Glutamatergic neuron (in vitro differentiated cells): ENCODE results near the gene TBC1D2. TPM values are rescaled to one million over a fixed set of nuclear protein-coding genes. Genes with fewer than 3 reads are reported as not detected.
A peak's percentile ranks its signal among the peaks of the same experiment; 100 is the strongest.

Experiments
- DNase-seq: peaks from one replicate; pipeline ENCODE4 v3.0.0; 2022
- H3K27ac Mint-ChIP-seq: one replicate; pipeline ENCODE4 v1.8.0; 2020; ENCODE audit warnings: mild to moderate bottlenecking, mixed read lengths, inconsistent platforms; ENCODE audit not compliant: unreplicated experiment
- H3K27me3 Mint-ChIP-seq: one replicate; pipeline ENCODE4 v1.8.0; 2020; ENCODE audit warnings: mild to moderate bottlenecking, moderate library complexity, mixed read lengths, inconsistent platforms; ENCODE audit not compliant: unreplicated experiment
- H3K36me3 Mint-ChIP-seq: one replicate; pipeline ENCODE4 v1.8.0; 2020; ENCODE audit warnings: mild to moderate bottlenecking, mixed read lengths, inconsistent platforms; ENCODE audit not compliant: unreplicated experiment
- H3K4me1 Mint-ChIP-seq: one replicate; pipeline ENCODE4 v1.8.0; 2020; ENCODE audit warnings: mild to moderate bottlenecking, low read depth, mixed read lengths, inconsistent platforms; ENCODE audit not compliant: unreplicated experiment
- H3K4me3 Mint-ChIP-seq: one replicate; pipeline ENCODE4 v1.8.0; 2020; ENCODE audit warnings: mild to moderate bottlenecking, mixed read lengths, inconsistent platforms; ENCODE audit not compliant: unreplicated experiment
- H3K9me3 Mint-ChIP-seq: one replicate; pipeline ENCODE4 v1.8.0; 2020; ENCODE audit warnings: mild to moderate bottlenecking, moderate library complexity, mixed read lengths, inconsistent platforms; ENCODE audit not compliant: unreplicated experiment
- total RNA-seq: library from RNA; stranded (reverse); fragmentation: NEBNext Ultra II Directional; extraction: Animal tissue kit (Norgen Biotek cat#: 25700); gene quantifications from one replicate; pipeline ENCODE4 v1.2.1, GENCODE V29; 2021; ENCODE audit not compliant: unreplicated experiment
- TF ChIP-seq, protein P1 (sequence below): fragments of 200-600 bp; sonication (generic); IDR thresholded peaks from one replicate; pipeline ENCODE4 v1.5.0; 2021; ENCODE audit not compliant: partially characterized antibody, unreplicated experiment

The TBC1D2 gene
- total RNA-seq, 1 donor from 2014 or later: 7.6 TPM

DNA sequence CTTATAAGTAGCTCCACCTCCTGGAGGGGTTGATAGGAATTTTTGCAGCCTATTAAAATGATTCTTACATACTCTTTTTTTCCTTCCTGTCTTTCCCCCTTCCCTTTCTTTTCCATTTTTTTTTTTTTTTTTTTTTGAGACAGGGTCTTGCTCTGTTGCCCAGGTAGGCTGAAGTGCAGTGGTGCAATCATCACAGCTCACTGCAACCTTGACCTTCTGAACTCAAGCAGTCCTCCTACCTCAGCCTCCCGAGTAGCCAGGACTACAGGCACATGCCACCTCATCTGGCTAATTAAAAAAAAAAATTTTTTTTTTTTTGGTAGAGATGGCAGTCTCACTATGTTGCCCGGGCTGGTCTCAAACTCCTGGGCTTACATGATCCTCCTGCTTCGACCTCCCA is 4.3 kb upstream of the TBC1D2 start:
- peaks cover 5% of the 10 kb centered on the region for H3K9me3 Mint-ChIP-seq
- no peak overlapping the region for H3K27ac Mint-ChIP-seq
- H3K4me3 Mint-ChIP-seq: no peak overlapping the region
- peaks cover 2% of the 10 kb centered on the region for H3K27me3 Mint-ChIP-seq
- peaks cover 8% of the 10 kb centered on the region for H3K4me1 Mint-ChIP-seq
- H3K36me3 Mint-ChIP-seq: no peaks in the 10 kb centered on the region
- TF ChIP-seq, protein P1, sequence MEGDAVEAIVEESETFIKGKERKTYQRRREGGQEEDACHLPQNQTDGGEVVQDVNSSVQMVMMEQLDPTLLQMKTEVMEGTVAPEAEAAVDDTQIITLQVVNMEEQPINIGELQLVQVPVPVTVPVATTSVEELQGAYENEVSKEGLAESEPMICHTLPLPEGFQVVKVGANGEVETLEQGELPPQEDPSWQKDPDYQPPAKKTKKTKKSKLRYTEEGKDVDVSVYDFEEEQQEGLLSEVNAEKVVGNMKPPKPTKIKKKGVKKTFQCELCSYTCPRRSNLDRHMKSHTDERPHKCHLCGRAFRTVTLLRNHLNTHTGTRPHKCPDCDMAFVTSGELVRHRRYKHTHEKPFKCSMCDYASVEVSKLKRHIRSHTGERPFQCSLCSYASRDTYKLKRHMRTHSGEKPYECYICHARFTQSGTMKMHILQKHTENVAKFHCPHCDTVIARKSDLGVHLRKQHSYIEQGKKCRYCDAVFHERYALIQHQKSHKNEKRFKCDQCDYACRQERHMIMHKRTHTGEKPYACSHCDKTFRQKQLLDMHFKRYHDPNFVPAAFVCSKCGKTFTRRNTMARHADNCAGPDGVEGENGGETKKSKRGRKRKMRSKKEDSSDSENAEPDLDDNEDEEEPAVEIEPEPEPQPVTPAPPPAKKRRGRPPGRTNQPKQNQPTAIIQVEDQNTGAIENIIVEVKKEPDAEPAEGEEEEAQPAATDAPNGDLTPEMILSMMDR: no peak
- DNase-seq: no peak

DNA sequence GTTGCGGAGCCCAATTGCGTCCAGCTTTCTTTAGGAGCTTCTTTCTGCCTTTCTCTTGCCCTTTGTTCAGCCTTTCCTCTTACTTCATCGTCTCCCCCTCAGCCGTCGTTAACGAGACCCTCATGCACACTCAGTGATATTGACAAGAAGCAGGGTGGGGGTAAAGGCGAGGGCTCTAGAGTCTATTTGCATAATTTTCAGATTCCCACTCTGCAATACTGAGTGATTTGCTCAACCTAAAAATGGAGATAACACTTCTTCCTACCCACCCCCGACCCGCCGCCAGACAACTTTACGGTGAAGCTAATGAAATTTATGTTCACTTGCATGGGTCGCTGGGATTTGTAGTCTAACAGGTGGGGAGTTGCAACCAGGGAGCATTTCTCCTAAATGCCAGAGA is 1.3 kb upstream of the TBC1D2 start:
- TF ChIP-seq, protein P1: no peak
- H3K36me3 Mint-ChIP-seq: no peaks in the 10 kb centered on the region
- H3K4me1 Mint-ChIP-seq: peaks cover 8% of the 10 kb centered on the region
- peaks cover 2% of the 10 kb centered on the region for H3K27me3 Mint-ChIP-seq
- peaks cover 5% of the 10 kb centered on the region for H3K9me3 Mint-ChIP-seq
- DNase-seq: no peak
- H3K27ac Mint-ChIP-seq: peak overlapping the region; percentile 93
- peak overlapping the region; percentile 90 for H3K4me3 Mint-ChIP-seq

DNA sequence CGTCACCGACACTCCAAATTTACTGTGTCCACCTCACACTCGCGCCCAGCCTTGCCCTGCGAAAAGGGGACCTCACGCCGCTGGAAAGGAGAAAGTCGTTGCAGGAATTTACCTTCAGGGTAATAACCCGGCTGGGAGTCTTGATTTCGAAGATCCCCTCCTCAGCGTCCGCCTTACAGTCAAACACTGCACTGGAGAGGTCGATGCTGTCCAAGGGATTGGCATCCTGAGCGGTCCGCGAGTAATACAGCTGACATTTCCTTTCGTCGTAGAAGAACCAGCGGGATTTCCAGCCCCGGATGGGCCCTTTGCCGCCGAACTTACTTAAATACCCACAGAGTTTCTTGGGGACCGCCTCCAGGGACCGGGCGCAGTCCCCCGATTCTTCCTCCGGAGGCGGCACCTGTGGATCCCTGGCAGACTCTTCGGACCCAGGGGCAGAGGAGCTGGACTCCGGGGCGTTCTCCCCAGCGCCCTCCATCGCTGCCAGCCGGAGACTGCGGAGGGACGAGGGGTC is 330 bp downstream of the TBC1D2 start:
- Mint-ChIP-seq H3K4me3 (peak overlapping the region; percentile 89), H3K27ac (no peak overlapping the region)

DNA sequence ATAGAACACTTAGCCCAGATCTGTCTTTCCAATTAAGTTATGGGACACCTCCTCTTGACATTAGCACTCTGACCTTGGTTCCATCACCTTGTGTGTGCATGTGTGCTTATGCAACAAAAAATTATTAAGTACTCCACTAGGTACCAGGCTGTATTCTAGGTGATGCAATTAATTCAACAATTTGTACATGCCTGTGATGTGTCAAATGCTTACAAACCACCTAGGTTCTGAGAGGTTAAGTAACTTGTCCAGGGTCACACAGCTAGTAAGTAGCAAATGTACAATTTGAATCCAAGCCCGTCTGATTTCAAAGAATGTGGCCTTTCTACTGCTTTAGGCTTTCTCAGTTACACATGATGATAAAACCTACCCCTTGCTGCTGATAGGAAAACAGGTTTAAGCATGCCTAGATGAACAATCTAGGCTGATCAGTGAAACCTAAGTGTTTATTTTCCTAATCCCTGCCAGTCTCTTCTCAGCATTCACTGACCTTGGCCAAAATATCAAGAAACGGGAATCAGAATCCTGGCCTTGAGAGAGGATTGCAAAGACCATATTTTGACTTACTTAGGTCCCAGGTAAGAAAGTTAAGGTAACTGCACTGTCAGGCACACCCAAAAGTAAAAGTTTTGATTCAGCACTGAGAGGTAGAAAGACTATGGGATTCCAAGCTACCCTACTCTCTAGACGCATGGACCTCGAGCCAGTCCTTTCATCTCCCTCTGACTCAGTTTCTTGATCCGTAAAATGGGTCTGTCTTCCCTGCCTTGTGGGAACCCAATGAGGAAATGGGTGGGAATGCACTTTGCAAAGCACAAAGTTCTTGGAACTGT is 1.0 kb downstream of the TBC1D2 start:
- Mint-ChIP-seq H3K4me1 (peaks cover 8% of the 10 kb centered on the region), H3K27ac (no peak overlapping the region), H3K4me3 (peak overlapping the region; percentile 89), H3K36me3 (peaks cover 5% of the 10 kb centered on the region), H3K27me3 (peaks cover 2% of the 10 kb centered on the region), H3K9me3 (peaks cover 5% of the 10 kb centered on the region)
- no peak for DNase-seq
- TF ChIP-seq, protein P1: no peak

More for the DNA sequence above, 330 bp downstream of the TBC1D2 start:
- Mint-ChIP-seq H3K4me1 (peaks cover 8% of the 10 kb centered on the region), H3K36me3 (peaks cover 5% of the 10 kb centered on the region), H3K27me3 (peaks cover 2% of the 10 kb centered on the region), H3K9me3 (peaks cover 5% of the 10 kb centered on the region)
- DNase-seq: no peak
- TF ChIP-seq, protein P1: peak; percentile 7

DNA sequence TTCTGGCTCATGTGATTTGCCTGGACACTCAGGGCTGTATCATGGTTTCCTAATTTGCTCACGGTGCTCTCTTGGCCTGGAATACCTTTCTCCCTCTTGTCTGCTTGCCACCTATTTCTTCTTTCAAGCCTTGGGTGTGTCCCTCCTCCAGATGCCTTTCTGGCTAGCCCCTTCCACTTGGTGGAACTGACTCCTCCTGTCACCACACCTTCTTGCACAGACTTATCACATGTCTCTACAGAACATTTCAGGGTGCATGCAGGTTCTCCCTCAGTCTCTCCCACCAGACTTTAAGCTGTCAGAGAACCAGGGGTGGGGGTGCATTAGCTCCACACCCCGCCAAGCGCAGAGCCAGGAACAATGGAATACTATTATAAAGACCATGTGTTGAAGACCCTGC is 1.9 kb downstream of the TBC1D2 start:
- peaks cover 2% of the 10 kb centered on the region for H3K27me3 Mint-ChIP-seq
- no peak overlapping the region for H3K27ac Mint-ChIP-seq
- DNase-seq: no peak
- peaks cover 10% of the 10 kb centered on the region for H3K4me1 Mint-ChIP-seq
- H3K36me3 Mint-ChIP-seq: peaks cover 5% of the 10 kb centered on the region
- H3K9me3 Mint-ChIP-seq: peaks cover 5% of the 10 kb centered on the region
- H3K4me3 Mint-ChIP-seq: no peak overlapping the region
- TF ChIP-seq, protein P1: no peak
